Ectodermal cell (in vitro differentiated cells): ENCODE data around the gene HASPIN.

Source experiments
- H3K27ac ChIP-seq: 2 replicates; pipeline ENCODE4 v1.7.0; 2013; ENCODE audit warnings: mild to moderate bottlenecking, low read depth, low read length; ENCODE audit not compliant: insufficient read depth, poor library complexity, severe bottlenecking
- H3K27me3 ChIP-seq: 2 replicates; pipeline ENCODE4 v1.7.0; 2013; ENCODE audit warnings: mild to moderate bottlenecking, low read length; ENCODE audit not compliant: insufficient read depth, control insufficient read depth, poor library complexity, severe bottlenecking
- H3K36me3 ChIP-seq: one replicate; pipeline ENCODE4 v1.7.0; 2013; ENCODE audit warnings: low read length; ENCODE audit not compliant: control insufficient read depth, insufficient read depth
- H3K4me1 ChIP-seq: one replicate; pipeline ENCODE4 v1.7.0; 2013; ENCODE audit warnings: low read length; ENCODE audit not compliant: control insufficient read depth, insufficient read depth
- H3K4me3 ChIP-seq: 2 replicates; pipeline ENCODE4 v1.7.0; 2013; ENCODE audit warnings: low read depth, low read length, control low read depth; ENCODE audit not compliant: insufficient read depth
- H3K9me3 ChIP-seq: 2 replicates; pipeline ENCODE4 v1.7.0; 2013; ENCODE audit warnings: mild to moderate bottlenecking, low read length, moderate library complexity; ENCODE audit not compliant: control insufficient read depth
- WGBS, 2 experiments: methylation state at CpG; one replicate each; pipeline ENCODE4 v1.1.7; 2013; ENCODE audit warnings: missing lambda C conversion rate in 2 of 2; 5-methylcytosine and 5-hydroxymethylcytosine counted together

HASPIN gene

DNA sequence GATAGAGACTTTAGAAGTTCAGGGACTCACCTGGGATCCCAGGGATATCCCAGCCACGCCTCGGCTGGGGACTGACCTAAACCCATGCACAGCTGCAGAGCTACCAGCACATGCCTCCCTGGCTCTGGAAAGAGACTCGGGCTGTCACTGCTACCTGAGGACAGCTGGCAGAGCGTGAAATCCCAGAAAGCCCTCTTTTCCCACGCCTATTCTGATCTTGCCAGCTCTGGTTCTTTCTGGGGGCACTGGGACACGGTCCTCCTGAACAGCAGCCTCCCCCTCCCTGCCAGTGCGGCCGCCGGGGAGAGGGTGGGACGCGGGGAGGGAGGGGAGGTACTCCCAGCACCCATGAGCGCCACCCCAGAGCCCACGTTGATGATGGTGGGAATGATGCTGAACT lies 38.5 kb upstream of the HASPIN start:
- Histone ChIP-seq H3K4me1 (peaks cover 4% of the 10 kb centered on the region), H3K4me3 (no peak overlapping the region), H3K27ac (no peak overlapping the region), H3K36me3 (no peaks in the 10 kb centered on the region), H3K9me3 (no peaks in the 10 kb centered on the region), H3K27me3 (no peaks in the 10 kb centered on the region)
- 86 to 87% methylated on average over 12 to 13 of the region's 13 CpGs for WGBS, 2 experiments

GRCh38 chr17:3688027-3688553 lies 35.6 kb upstream of the HASPIN start:
- H3K27me3 ChIP-seq, result no peaks in the 10 kb centered on the region
- H3K27ac ChIP-seq, result no peak overlapping the region
- H3K9me3 ChIP-seq, result no peaks in the 10 kb centered on the region
- peaks cover 4% of the 10 kb centered on the region for H3K4me1 ChIP-seq
- H3K4me3 ChIP-seq, result no peak overlapping the region
- no peaks in the 10 kb centered on the region for H3K36me3 ChIP-seq
- WGBS, 2 experiments, result 66 to 69% methylated on average over 19 of the region's 19 CpGs

DNA sequence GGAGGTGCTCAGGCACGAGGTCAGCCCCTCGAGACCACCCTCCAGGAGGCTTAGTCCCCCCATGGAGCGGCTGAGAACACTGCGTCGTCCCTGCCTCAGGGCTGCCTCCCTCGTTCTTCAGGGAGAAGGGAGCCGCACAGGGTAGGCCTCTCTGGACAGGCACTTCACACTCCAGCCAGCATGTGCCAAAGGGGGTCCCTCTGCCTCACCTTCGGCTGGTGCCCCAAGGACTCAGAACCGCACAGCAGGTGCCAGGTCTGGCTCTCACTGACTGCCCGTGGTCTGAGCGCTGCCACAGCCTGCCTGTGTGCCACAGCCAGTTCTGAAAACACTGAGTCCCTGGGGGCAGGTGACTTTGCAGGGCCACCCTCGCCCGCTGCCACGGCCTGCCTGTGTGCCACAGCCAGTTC lies 34.8 kb upstream of the HASPIN start:
- H3K27ac ChIP-seq, result no peak overlapping the region
- H3K4me1 ChIP-seq, result peaks cover 4% of the 10 kb centered on the region
- no peak overlapping the region for H3K4me3 ChIP-seq
- WGBS, 2 experiments, result 72 to 76% methylated on average over 11 to 12 of the region's 14 CpGs
- H3K36me3 ChIP-seq, result no peaks in the 10 kb centered on the region
- peaks cover 3% of the 10 kb centered on the region for H3K27me3 ChIP-seq
- H3K9me3 ChIP-seq, result no peaks in the 10 kb centered on the region

DNA sequence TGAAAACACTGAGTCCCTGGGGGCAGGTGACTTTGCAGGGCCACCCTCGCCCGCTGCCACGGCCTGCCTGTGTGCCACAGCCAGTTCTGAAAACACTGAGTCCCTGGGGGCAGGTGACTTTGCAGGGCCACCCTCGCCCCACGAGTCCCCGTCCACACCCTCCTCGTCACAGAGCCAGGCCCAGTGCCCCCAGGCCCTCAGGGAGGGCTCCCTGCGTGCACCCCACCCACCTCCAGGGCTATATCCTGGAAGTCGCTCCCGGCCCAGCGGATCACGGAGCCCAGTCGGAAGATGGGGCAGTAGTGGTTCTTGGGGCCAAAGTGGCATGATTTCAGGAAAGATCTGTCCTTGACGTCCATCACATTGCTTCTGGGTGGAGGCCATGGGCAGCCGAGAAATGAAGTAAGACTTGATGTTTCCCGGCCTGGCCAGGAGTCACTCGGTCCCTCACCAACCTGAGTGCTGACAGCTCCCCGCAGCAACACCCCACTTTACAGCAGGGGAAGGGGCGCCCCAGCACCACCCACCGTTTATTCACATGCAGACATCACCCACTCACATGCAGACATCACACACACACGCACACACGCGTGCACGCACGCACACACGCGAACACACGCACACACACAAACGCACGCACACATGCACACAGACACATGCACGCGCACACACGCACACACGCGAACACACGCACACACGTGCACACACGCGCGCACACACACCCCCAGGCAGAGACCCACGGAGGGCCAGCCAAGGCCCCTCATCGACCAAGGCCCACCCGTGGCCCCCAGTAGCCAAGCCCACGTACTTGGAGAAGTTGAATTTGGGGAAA lies 34.2 kb upstream of the HASPIN start:
- Histone ChIP-seq H3K4me3 (no peak overlapping the region), H3K36me3 (no peaks in the 10 kb centered on the region), H3K9me3 (no peaks in the 10 kb centered on the region), H3K4me1 (peaks cover 4% of the 10 kb centered on the region), H3K27me3 (peaks cover 9% of the 10 kb centered on the region), H3K27ac (no peak overlapping the region)
- 94 to 95% methylated on average over 44 of the region's 44 CpGs for WGBS, 2 experiments

- no peak overlapping the region for H3K27ac ChIP-seq
- H3K27me3 ChIP-seq, result peaks cover 17% of the 10 kb centered on the region
- H3K36me3 ChIP-seq, result no peaks in the 10 kb centered on the region
- no peak overlapping the region for H3K4me3 ChIP-seq
- 87 to 89% methylated on average over 22 of the region's 22 CpGs for WGBS, 2 experiments
- peaks cover 6% of the 10 kb centered on the region for H3K4me1 ChIP-seq
- H3K9me3 ChIP-seq, result no peaks in the 10 kb centered on the region
Measured at GRCh38 chr17:3690094-3690715, 33.5 kb upstream of the HASPIN start.

- no peak overlapping the region for H3K4me3 ChIP-seq
- H3K36me3 ChIP-seq, result no peaks in the 10 kb centered on the region
- H3K9me3 ChIP-seq, result no peaks in the 10 kb centered on the region
- H3K27me3 ChIP-seq, result peaks cover 31% of the 10 kb centered on the region
- H3K27ac ChIP-seq, result no peak overlapping the region
- peaks cover 6% of the 10 kb centered on the region for H3K4me1 ChIP-seq
- WGBS, 2 experiments, result 91% methylated on average over 16 of the region's 16 CpGs
Measured at GRCh38 chr17:3691617-3692067, 32.1 kb upstream of the HASPIN start.

DNA sequence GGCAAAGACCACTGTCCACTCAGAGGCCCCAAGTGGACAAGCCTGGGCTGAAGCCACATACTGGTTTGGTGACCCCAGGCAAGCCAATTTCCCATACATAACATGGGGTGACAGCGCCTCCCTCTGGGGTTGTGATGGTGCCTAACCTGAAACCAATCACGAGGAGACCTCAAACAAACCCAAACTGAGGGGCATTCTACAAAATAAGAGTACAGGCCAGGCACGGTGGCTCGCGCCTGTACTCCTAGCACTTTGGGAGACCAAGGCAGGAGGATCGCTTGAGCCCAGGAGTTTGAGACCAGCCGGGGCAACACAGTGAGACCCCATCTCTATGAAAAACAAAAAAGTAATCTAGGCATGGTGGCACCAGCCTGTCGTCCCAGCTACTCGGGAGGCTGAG lies 31.4 kb upstream of the HASPIN start:
- Histone ChIP-seq H3K9me3 (no peaks in the 10 kb centered on the region), H3K27ac (no peak overlapping the region), H3K4me1 (peaks cover 6% of the 10 kb centered on the region), H3K36me3 (no peaks in the 10 kb centered on the region), H3K4me3 (no peak overlapping the region), H3K27me3 (peaks cover 38% of the 10 kb centered on the region)
- 86 to 92% methylated on average over 9 of the region's 9 CpGs for WGBS, 2 experiments

DNA sequence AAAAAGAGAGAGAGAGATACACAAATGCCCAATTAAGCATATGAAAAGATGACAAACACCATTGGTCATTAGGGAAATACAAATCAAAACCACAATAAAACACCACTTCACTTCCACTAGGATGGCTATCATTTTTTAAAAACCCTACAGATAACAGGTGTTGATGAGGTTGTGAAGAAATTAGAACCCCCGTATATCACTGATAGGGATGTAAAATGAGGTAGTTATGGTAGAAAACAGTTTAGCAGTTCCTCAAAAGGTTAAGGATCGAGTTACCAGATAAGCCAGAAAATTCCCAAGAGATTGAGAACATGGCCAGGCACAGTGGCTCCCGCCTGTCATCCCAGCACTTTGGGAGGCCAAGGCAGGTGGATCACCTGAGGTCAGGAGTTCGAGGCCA lies 30.6 kb upstream of the HASPIN start:
- whole genome bisulfite sequencing, 2 experiments, result 89 to 92% methylated on average over 4 of the region's 4 CpGs
- Histone ChIP-seq H3K4me1 (peaks cover 6% of the 10 kb centered on the region), H3K36me3 (no peaks in the 10 kb centered on the region), H3K4me3 (no peak overlapping the region), H3K27ac (no peak overlapping the region), H3K9me3 (no peaks in the 10 kb centered on the region), H3K27me3 (peaks cover 46% of the 10 kb centered on the region)

DNA sequence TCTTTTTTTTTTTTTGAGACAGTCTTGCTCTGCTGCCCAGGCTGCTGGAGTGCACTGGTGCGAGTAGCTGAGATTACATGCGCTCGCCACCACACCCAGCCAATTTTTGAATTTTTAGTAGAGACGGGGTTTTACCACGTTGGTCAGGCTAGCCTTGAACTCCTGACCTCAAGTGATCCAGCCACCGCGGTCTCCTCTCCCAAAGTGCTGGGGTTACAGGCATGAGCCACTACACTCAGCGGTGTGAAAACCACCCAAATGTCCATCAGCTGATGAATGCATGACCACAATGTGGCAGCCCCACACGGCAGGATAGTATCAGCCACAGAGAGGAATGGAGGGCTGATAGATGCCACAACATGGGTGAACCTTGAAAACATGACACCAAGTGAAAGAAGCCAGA lies 29.9 kb upstream of the HASPIN start:
- WGBS, 2 experiments, result 89 to 91% methylated on average over 9 of the region's 9 CpGs
- H3K9me3 ChIP-seq, result no peaks in the 10 kb centered on the region
- peaks cover 51% of the 10 kb centered on the region for H3K27me3 ChIP-seq
- H3K4me3 ChIP-seq, result no peak overlapping the region
- H3K27ac ChIP-seq, result no peak overlapping the region
- no peaks in the 10 kb centered on the region for H3K36me3 ChIP-seq
- peaks cover 3% of the 10 kb centered on the region for H3K4me1 ChIP-seq

DNA sequence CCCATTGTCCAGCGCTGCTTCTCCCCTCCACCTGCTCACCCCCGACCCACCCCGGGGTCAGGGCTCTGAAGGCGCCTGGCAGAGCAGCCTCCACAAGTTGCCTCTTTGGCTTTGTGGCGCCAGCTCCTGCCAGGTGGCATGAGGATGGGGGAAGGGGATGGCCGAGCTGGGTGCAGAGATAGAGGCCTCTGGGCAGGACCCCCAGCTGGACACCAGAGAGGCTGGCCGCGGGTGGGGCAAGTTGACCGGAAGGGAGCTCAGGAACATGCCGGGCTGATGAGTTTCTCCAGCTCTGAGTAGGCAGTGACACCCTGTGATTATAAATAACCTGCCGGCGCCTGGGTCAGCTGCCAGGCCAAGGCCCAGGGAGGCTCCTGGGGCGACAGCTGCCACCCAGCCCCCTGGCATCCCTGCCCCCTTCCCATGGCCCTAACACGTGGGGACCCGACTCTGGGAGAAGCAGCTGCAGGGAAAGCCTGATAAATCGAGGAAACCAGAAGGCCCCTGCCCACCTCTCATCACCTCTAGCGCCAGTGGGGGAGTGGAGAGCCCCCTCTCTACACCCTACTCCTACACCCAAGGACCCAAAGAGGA lies 28.5 kb upstream of the HASPIN start:
- H3K27me3 ChIP-seq, result peaks cover 51% of the 10 kb centered on the region
- H3K9me3 ChIP-seq, result no peaks in the 10 kb centered on the region
- 24 to 27% methylated on average over 16 of the region's 17 CpGs for WGBS, 2 experiments
- H3K4me3 ChIP-seq, result no peak overlapping the region
- peaks cover 3% of the 10 kb centered on the region for H3K4me1 ChIP-seq
- no peaks in the 10 kb centered on the region for H3K36me3 ChIP-seq
- no peak overlapping the region for H3K27ac ChIP-seq
